ENCODE measurements around the gene ENTPD1.

DNA sequence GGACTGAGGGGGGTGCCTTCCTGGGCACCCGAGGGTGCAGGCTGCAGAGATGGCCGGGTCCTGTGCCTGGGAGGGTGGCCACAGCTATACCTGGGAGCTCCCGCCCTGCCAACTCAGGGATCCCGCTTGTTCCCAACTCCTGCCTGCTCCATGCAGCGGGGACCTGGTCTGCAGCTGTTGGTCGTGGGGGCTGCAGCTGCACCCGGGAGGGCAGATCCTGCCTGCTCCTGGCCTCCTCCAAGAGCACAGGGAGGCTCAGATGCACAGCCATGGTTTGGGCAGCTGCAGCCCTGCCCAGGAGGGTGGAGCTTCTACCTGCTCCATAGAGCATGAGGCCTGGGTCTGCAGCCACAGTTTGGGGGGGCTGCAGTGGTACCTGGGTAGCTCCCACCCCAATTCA, 49.0 kb upstream of the ENTPD1 start:
- TF ChIP-seq CTCF (conservative IDR thresholded peaks at IDR 0.05; ENCODE audit: low read depth, low read length) (no peak), EZH2 (IDR thresholded peaks at IDR 0.05; ENCODE audit: borderline replicate concordance, low read depth, low read length, poor library complexity, severe bottlenecking) (no peak)
